MM.1S (cell line): Measurements from ENCODE around the gene AMIGO1.

Source experiments
- EZH2 ChIP-seq: fragments of 300-600 bp; sonication (generic); optimal IDR thresholded peaks from 2 replicates; pipeline ENCODE3; 2017; ENCODE audit warnings: low read depth, mild to moderate bottlenecking, antibody characterized with exemption, low read length, mixed read lengths
- EZH2phosphoT487 ChIP-seq: fragments of 300-600 bp; sonication (generic); IDR thresholded peaks from 2 replicates; pipeline ENCODE4 v1.6.1; 2018; ENCODE audit warnings: antibody characterized with exemption, low read length

GRCh38 chr1:109548321-109549267, 39.1 kb upstream of the AMIGO1 start, which contains the start of gene GNAI3:
- TF ChIP-seq EZH2, result no peak
- TF ChIP-seq EZH2phosphoT487, result no peak
